ENCODE data around the gene FAR2. TPM values are rescaled to one million over a fixed set of nuclear protein-coding genes. Genes with fewer than 3 reads are reported as not detected.
"Not testable (repeated sequence)": the region's sequence is repeated elsewhere in the genome, so short reads cannot be mapped to it uniquely, and the experiment has no call there.

The FAR2 gene
- total RNA-seq, 1 donor from 2014 or later: 7.2 TPM

DNA sequence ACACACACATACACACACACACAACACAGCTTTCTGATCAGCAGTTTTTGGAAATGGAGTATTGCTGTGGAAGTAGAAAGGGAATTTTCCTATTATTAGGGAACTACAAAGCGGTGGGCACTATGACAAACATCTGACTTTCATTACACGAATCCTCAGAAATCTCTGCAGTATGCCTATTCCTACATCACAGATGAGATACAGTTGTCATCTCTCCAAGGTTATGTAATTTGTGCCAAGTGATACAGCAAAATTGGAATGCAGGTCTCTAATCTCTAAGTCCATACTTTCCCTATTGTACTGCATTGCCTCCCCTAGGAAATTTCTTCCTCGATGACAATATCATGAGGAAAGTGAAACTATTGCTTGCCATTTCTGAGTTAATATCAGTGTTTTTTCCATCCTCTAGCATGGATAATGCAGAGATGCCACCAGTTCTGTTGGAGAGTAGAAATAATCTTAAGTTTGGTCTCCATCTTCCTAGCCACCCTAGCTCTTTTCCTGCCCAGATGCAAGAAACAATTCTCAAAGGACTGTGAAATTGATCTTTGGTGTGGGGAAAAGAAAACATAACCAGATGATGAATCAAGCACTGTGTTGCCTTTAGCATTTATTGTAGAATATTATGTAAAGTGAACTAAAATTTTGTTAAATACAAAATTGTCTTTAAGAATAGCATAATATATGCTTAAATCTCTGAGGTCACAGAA lies 137.2 kb downstream of the FAR2 start:
- TF ChIP-seq, protein P1, sequence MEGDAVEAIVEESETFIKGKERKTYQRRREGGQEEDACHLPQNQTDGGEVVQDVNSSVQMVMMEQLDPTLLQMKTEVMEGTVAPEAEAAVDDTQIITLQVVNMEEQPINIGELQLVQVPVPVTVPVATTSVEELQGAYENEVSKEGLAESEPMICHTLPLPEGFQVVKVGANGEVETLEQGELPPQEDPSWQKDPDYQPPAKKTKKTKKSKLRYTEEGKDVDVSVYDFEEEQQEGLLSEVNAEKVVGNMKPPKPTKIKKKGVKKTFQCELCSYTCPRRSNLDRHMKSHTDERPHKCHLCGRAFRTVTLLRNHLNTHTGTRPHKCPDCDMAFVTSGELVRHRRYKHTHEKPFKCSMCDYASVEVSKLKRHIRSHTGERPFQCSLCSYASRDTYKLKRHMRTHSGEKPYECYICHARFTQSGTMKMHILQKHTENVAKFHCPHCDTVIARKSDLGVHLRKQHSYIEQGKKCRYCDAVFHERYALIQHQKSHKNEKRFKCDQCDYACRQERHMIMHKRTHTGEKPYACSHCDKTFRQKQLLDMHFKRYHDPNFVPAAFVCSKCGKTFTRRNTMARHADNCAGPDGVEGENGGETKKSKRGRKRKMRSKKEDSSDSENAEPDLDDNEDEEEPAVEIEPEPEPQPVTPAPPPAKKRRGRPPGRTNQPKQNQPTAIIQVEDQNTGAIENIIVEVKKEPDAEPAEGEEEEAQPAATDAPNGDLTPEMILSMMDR (IDR thresholded peaks at IDR 0.05; ENCODE audit: unreplicated experiment): no peak
- no peak overlapping the region for H3K4me3 Mint-ChIP-seq
- H3K4me1 Mint-ChIP-seq: peaks cover 24% of the 10 kb centered on the region
- DNase-seq (ENCODE audit: low spot score in 2 of 2, unreplicated experiment in 2 of 2): no peak
- H3K27me3 Mint-ChIP-seq (ENCODE audit: low read depth): no peaks in the 10 kb centered on the region
- H3K9me3 Mint-ChIP-seq: peaks cover 22% of the 10 kb centered on the region
- no peak overlapping the region for H3K27ac Mint-ChIP-seq
- peaks cover 15% of the 10 kb centered on the region for H3K36me3 Mint-ChIP-seq

DNA sequence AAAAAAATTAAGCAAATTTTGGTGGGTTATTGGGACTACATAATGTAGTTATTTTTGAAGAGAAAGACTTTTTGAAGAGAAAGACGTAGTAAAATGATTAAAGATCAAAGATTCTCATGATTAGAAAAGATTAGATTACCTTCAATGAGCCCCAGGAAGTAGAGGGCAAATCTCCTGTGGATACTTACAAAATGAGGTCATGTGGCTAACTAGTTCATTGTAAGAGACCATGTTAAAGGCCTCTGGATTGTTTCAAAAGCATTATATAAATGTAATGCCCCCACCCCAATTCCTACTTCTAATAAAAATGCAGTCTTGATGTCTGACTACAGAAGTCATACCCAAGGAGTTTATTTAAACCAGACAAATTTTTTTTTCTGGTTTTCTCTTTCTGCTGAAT lies 138.5 kb downstream of the FAR2 start:
- Mint-ChIP-seq H3K4me1 (peaks cover 12% of the 10 kb centered on the region), H3K27me3 (ENCODE audit: low read depth) (no peaks in the 10 kb centered on the region), H3K4me3 (no peak overlapping the region), H3K27ac (no peak overlapping the region), H3K36me3 (peaks cover 15% of the 10 kb centered on the region), H3K9me3 (peaks cover 22% of the 10 kb centered on the region)
- DNase-seq (ENCODE audit: low spot score in 2 of 2, unreplicated experiment in 2 of 2): no peak
- TF ChIP-seq, protein P1 (IDR thresholded peaks at IDR 0.05; ENCODE audit: unreplicated experiment): no peak

DNA sequence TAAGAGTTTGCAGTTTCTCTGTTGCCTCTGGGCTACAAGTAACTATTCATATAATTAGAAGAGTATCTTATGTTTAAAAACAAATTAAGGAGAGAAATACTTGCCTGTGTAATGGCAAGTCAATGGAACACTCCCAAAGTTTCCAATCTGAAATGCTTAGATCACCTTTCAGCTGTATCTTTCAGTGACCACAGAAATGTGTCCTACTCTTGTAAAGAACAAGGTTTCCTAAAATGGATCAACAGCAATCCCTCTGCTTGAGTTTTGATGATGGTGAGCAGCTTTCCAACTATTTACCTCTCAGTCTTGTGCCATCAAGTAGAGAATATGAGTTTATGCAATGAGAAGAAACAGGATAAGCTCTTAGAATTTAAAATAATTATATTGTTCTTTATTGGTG lies 139.0 kb downstream of the FAR2 start:
- Mint-ChIP-seq H3K27ac (no peak overlapping the region), H3K4me3 (no peak overlapping the region), H3K27me3 (ENCODE audit: low read depth) (no peaks in the 10 kb centered on the region), H3K4me1 (peaks cover 10% of the 10 kb centered on the region), H3K36me3 (peaks cover 15% of the 10 kb centered on the region), H3K9me3 (peaks cover 22% of the 10 kb centered on the region)
- no peak for DNase-seq (ENCODE audit: low spot score in 2 of 2, unreplicated experiment in 2 of 2)
- TF ChIP-seq, protein P1 (IDR thresholded peaks at IDR 0.05; ENCODE audit: unreplicated experiment): no peak

DNA sequence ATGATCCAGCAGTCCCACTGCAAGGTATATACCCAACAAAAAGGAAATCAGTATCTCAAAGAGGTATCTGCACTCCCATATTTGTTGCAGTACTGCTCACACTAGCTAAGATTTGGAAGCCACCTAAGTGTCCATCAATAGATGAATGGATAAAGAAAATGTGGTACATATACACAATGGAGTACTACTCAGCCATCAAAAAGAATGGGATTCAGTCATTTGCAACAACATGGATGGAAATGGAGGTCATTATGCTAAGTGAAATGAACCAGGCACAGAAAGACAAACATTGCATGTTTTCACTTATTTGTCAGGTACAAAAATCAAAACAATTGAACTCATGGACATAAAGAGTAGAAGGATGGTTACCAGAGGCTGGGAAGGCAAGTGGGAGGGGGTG lies 141.4 kb downstream of the FAR2 start:
- H3K9me3 Mint-ChIP-seq: peaks cover 16% of the 10 kb centered on the region

DNA sequence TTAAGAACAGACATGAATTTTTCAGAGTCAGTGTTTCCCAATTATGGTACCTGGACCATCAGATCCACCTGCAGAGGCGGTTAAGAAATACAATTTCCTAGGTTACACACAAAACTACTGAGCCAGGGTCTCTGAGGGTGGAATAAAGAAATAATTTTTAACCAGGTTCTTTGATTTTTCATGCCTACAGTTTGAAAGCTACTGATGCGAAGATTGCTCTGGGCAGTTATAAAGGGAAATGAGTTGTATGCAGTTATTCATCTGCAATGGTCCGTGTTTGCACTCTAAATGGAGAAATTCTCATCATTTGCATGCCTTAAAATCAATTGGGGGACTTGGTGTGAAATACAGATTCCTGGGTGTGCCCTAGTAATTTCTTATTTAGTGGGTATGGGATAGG lies 142.1 kb downstream of the FAR2 start:
- TF ChIP-seq, protein P1 (IDR thresholded peaks at IDR 0.05; ENCODE audit: unreplicated experiment): no peak
- no peak overlapping the region for H3K27ac Mint-ChIP-seq
- no peaks in the 10 kb centered on the region for H3K27me3 Mint-ChIP-seq (ENCODE audit: low read depth)
- H3K9me3 Mint-ChIP-seq: peaks cover 16% of the 10 kb centered on the region
- H3K4me1 Mint-ChIP-seq: no peaks in the 10 kb centered on the region
- DNase-seq (ENCODE audit: low spot score in 2 of 2, unreplicated experiment in 2 of 2): no peak
- peaks cover 11% of the 10 kb centered on the region for H3K36me3 Mint-ChIP-seq
- H3K4me3 Mint-ChIP-seq: no peak overlapping the region

More for the DNA sequence above, 141.4 kb downstream of the FAR2 start:
- H3K36me3 Mint-ChIP-seq: peaks cover 11% of the 10 kb centered on the region
- H3K4me3 Mint-ChIP-seq; H3K27me3 Mint-ChIP-seq (ENCODE audit: low read depth); H3K27ac Mint-ChIP-seq; H3K4me1 Mint-ChIP-seq; DNase-seq (ENCODE audit: low spot score in 2 of 2, unreplicated experiment in 2 of 2): not testable (repeated sequence)

DNA sequence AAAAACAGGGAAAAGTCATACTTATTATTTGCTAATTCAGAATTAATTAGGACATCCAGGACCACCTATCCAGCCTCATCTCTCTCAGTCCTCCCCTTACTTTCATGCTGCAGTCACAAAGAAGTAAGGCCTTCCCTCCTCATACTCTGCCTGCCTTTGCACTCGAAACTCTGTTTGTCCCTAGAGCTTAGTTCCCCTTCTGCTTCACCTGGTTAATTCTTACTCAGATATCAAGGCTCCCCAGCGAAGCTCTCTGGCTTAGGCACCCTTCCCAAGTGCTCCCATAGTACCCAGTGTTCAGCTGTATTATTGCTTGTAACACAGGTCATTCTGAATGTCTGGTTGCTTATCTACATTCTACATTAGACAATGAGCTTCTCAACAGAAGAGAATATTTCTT lies 150.6 kb downstream of the FAR2 start:
- no peak overlapping the region for H3K27ac Mint-ChIP-seq
- no peak overlapping the region for H3K4me3 Mint-ChIP-seq
- TF ChIP-seq, protein P1 (IDR thresholded peaks at IDR 0.05; ENCODE audit: unreplicated experiment): no peak
- no peaks in the 10 kb centered on the region for H3K9me3 Mint-ChIP-seq
- H3K36me3 Mint-ChIP-seq: no peaks in the 10 kb centered on the region
- peaks cover 14% of the 10 kb centered on the region for H3K4me1 Mint-ChIP-seq
- DNase-seq (ENCODE audit: low spot score in 2 of 2, unreplicated experiment in 2 of 2): no peak
- H3K27me3 Mint-ChIP-seq (ENCODE audit: low read depth): no peaks in the 10 kb centered on the region

Measured in mesothelial cell of epicardium (in vitro differentiated cells).